SK-N-SH (cell line): Measurements from ENCODE around the gene DNAJA1.

Experiments
- CHD2 ChIP-seq: fragments of 150-350 bp; IDR thresholded peaks from 2 replicates; pipeline ENCODE4 v1.6.1; 2018; ENCODE audit warnings: low read length; ENCODE audit not compliant: partially characterized antibody
- CTCF ChIP-seq: fragments of 200-600 bp; sonication (generic); IDR thresholded peaks from 2 replicates; pipeline ENCODE4 v1.6.1; 2017; ENCODE audit warnings: antibody characterized with exemption, mild to moderate bottlenecking, moderate library complexity
- ELF1 ChIP-seq: IDR thresholded peaks from 2 replicates; pipeline ENCODE4 v1.4.0; 2012
- EZH2phosphoT487 ChIP-seq: fragments of 200-600 bp; sonication (generic); IDR thresholded peaks from 2 replicates; pipeline ENCODE4 v1.6.1; 2017; ENCODE audit warnings: low read depth, mixed run types, mild to moderate bottlenecking, antibody characterized with exemption, moderate library complexity, borderline replicate concordance
- GATA2 ChIP-seq: sonication (generic); formaldehyde crosslinking; IDR thresholded peaks from 2 replicates; pipeline ENCODE4 v1.5.0; 2020; ENCODE audit warnings: mild to moderate bottlenecking, missing genetic modification reagents
- MAX ChIP-seq: IDR thresholded peaks from 2 replicates; pipeline ENCODE4 v1.4.0; 2012; ENCODE audit warnings: low read depth
- NRF1 ChIP-seq: IDR thresholded peaks from 2 replicates; pipeline ENCODE4 v1.6.1; 2012; ENCODE audit warnings: low read depth, mild to moderate bottlenecking, low read length
- POLR2AphosphoS5 ChIP-seq: IDR thresholded peaks from 2 replicates; pipeline ENCODE4 v1.6.1; 2012; ENCODE audit warnings: low read depth, low read length
- RFX5 ChIP-seq: IDR thresholded peaks from 2 replicates; pipeline ENCODE4 v1.6.1; 2012; ENCODE audit warnings: mild to moderate bottlenecking, improper control_type of control experiment, low read length
- RXRA ChIP-seq: IDR thresholded peaks from 2 replicates; pipeline ENCODE4 v1.4.0; 2012; ENCODE audit warnings: low read depth, mild to moderate bottlenecking, borderline replicate concordance
- YY1 ChIP-seq: IDR thresholded peaks from 2 replicates; pipeline ENCODE4 v1.4.0; 2012; ENCODE audit warnings: low read depth, mild to moderate bottlenecking
- TF ChIP-seq, protein P1 (sequence below): fragments of 150-350 bp; IDR thresholded peaks from 2 replicates; pipeline ENCODE4 v1.6.1; 2017; ENCODE audit warnings: antibody characterized with exemption, low read length, low read depth, borderline replicate concordance

DNA sequence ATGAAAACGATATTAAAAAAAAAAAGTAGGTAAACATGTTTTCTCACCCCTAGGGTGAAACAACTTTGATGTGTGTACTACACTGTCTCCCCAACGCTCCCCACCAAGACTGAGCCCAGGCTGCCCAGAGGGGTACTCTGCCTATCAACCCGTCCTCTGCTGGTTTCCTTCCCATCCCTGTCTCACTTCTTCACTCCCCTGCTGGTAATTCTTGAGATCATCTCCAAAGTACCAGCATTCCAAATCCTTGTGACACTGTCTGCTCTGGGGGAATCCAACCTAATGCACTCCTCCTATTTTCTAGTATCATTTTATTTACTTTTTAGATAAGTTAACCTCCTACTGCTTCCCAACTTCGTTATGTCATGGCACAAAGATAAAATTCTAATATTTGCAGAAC lies 17.3 kb upstream of the DNAJA1 start:
- no peak for TF ChIP-seq CTCF
- TF ChIP-seq, protein P1, sequence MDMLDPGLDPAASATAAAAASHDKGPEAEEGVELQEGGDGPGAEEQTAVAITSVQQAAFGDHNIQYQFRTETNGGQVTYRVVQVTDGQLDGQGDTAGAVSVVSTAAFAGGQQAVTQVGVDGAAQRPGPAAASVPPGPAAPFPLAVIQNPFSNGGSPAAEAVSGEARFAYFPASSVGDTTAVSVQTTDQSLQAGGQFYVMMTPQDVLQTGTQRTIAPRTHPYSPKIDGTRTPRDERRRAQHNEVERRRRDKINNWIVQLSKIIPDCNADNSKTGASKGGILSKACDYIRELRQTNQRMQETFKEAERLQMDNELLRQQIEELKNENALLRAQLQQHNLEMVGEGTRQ = no peak
- TF ChIP-seq ELF1 = no peak
- TF ChIP-seq GATA2 = no peak
- no peak for TF ChIP-seq CHD2
- TF ChIP-seq RXRA = no peak
- TF ChIP-seq NRF1 = no peak
- no peak for TF ChIP-seq YY1
- TF ChIP-seq MAX = no peak
- TF ChIP-seq POLR2AphosphoS5 = no peak
- no peak for TF ChIP-seq RFX5
- TF ChIP-seq EZH2phosphoT487 = no peak
